T-helper 1 cell treated with Interleukin-12 subunit alpha and Interleukin-12 subunit beta and Interleukin-4 antibody, amounts not matched to agents 30 μg/mL and 1 μg/mL, for 36 hours (primary cell): ENCODE data around the gene LPP.
A peak's percentile ranks its signal among the peaks of the same experiment; 100 is the strongest.
"Not testable (repeated sequence)": the region's sequence is repeated elsewhere in the genome, so short reads cannot be mapped to it uniquely, and the experiment has no call there.

Experiments used
- H3K27ac Mint-ChIP-seq: one replicate; pipeline ENCODE4 v1.8.0; 2021; ENCODE audit warnings: mild to moderate bottlenecking, mixed read lengths
- H3K27me3 Mint-ChIP-seq: one replicate; pipeline ENCODE4 v1.8.0; 2021; ENCODE audit warnings: low read depth, mixed read lengths
- H3K36me3 Mint-ChIP-seq: one replicate; pipeline ENCODE4 v1.8.0; 2021; ENCODE audit warnings: low read depth, mixed read lengths
- H3K4me1 Mint-ChIP-seq: one replicate; pipeline ENCODE4 v1.8.0; 2021; ENCODE audit warnings: low read depth, mixed read lengths
- H3K4me3 Mint-ChIP-seq: one replicate; pipeline ENCODE4 v1.8.0; 2021; ENCODE audit warnings: mild to moderate bottlenecking, moderate library complexity, mixed read lengths
- H3K9me3 Mint-ChIP-seq: one replicate; pipeline ENCODE4 v1.8.0; 2021; ENCODE audit warnings: mixed read lengths

Gene LPP

GRCh38 chr3:188126934-188127333 lies 27.0 kb upstream of the LPP start:
- Mint-ChIP-seq H3K9me3 (peaks cover 4% of the 10 kb centered on the region), H3K36me3 (no peaks in the 10 kb centered on the region), H3K4me3 (no peak overlapping the region), H3K27me3 (no peaks in the 10 kb centered on the region), H3K4me1 (peaks cover 7% of the 10 kb centered on the region), H3K27ac (no peak overlapping the region)

GRCh38 chr3:188128905-188129304 lies 25.1 kb upstream of the LPP start:
- H3K36me3 Mint-ChIP-seq, result no peaks in the 10 kb centered on the region
- peaks cover 3% of the 10 kb centered on the region for H3K4me1 Mint-ChIP-seq
- H3K9me3 Mint-ChIP-seq, result peaks cover 7% of the 10 kb centered on the region
- H3K27me3 Mint-ChIP-seq, result no peaks in the 10 kb centered on the region
- H3K4me3 Mint-ChIP-seq, result no peak overlapping the region
- H3K27ac Mint-ChIP-seq, result no peak overlapping the region

- H3K4me3 Mint-ChIP-seq, H3K4me1 Mint-ChIP-seq, H3K36me3 Mint-ChIP-seq, H3K27me3 Mint-ChIP-seq, H3K27ac Mint-ChIP-seq: not testable (repeated sequence)
- H3K9me3 Mint-ChIP-seq, result peaks cover 11% of the 10 kb centered on the region
Observed at GRCh38 chr3:188131023-188131422, 22.9 kb upstream of the LPP start.

- Mint-ChIP-seq H3K9me3 (peaks cover 11% of the 10 kb centered on the region), H3K27ac (no peak overlapping the region), H3K4me1 (peaks cover 4% of the 10 kb centered on the region), H3K4me3 (no peak overlapping the region), H3K27me3 (no peaks in the 10 kb centered on the region), H3K36me3 (no peaks in the 10 kb centered on the region)
Observed at GRCh38 chr3:188133219-188133618, 20.7 kb upstream of the LPP start.

- Mint-ChIP-seq H3K36me3 (no peaks in the 10 kb centered on the region), H3K4me3 (no peak overlapping the region), H3K9me3 (peaks cover 11% of the 10 kb centered on the region), H3K27me3 (no peaks in the 10 kb centered on the region), H3K4me1 (peaks cover 4% of the 10 kb centered on the region), H3K27ac (no peak overlapping the region)
Observed at GRCh38 chr3:188133646-188134045, 20.3 kb upstream of the LPP start.

GRCh38 chr3:188134079-188134478 lies 19.9 kb upstream of the LPP start:
- H3K27ac Mint-ChIP-seq, result no peak overlapping the region
- no peak overlapping the region for H3K4me3 Mint-ChIP-seq
- H3K27me3 Mint-ChIP-seq, result no peaks in the 10 kb centered on the region
- H3K36me3 Mint-ChIP-seq, result no peaks in the 10 kb centered on the region
- peaks cover 4% of the 10 kb centered on the region for H3K4me1 Mint-ChIP-seq
- peaks cover 11% of the 10 kb centered on the region for H3K9me3 Mint-ChIP-seq

GRCh38 chr3:188134856-188135255 lies 19.1 kb upstream of the LPP start:
- no peak overlapping the region for H3K27ac Mint-ChIP-seq
- peaks cover 4% of the 10 kb centered on the region for H3K4me1 Mint-ChIP-seq
- no peak overlapping the region for H3K4me3 Mint-ChIP-seq
- H3K9me3 Mint-ChIP-seq, result peaks cover 11% of the 10 kb centered on the region
- no peaks in the 10 kb centered on the region for H3K36me3 Mint-ChIP-seq
- no peaks in the 10 kb centered on the region for H3K27me3 Mint-ChIP-seq

- Mint-ChIP-seq H3K27ac (no peak overlapping the region), H3K27me3 (no peaks in the 10 kb centered on the region), H3K4me3 (no peak overlapping the region), H3K36me3 (no peaks in the 10 kb centered on the region), H3K9me3 (peaks cover 11% of the 10 kb centered on the region), H3K4me1 (peaks cover 4% of the 10 kb centered on the region)
Observed at GRCh38 chr3:188135271-188135670, 18.7 kb upstream of the LPP start.

- Mint-ChIP-seq H3K27ac (no peak overlapping the region), H3K27me3 (peaks cover 5% of the 10 kb centered on the region), H3K9me3 (peaks cover 7% of the 10 kb centered on the region), H3K36me3 (no peaks in the 10 kb centered on the region), H3K4me3 (no peak overlapping the region), H3K4me1 (peaks cover 5% of the 10 kb centered on the region)
Observed at GRCh38 chr3:188137051-188137450, 16.9 kb upstream of the LPP start.

- no peaks in the 10 kb centered on the region for H3K9me3 Mint-ChIP-seq
- H3K4me3 Mint-ChIP-seq, result no peak overlapping the region
- no peaks in the 10 kb centered on the region for H3K36me3 Mint-ChIP-seq
- peaks cover 10% of the 10 kb centered on the region for H3K4me1 Mint-ChIP-seq
- H3K27ac Mint-ChIP-seq, result no peak overlapping the region
- H3K27me3 Mint-ChIP-seq, result peaks cover 10% of the 10 kb centered on the region
Observed at GRCh38 chr3:188139466-188139865, 14.5 kb upstream of the LPP start.

GRCh38 chr3:188146219-188146618 lies 7.7 kb upstream of the LPP start:
- Mint-ChIP-seq H3K36me3 (peaks cover 9% of the 10 kb centered on the region), H3K27ac (no peak overlapping the region), H3K4me1 (peaks cover 24% of the 10 kb centered on the region), H3K27me3 (peaks cover 6% of the 10 kb centered on the region), H3K9me3 (peaks cover 15% of the 10 kb centered on the region), H3K4me3 (no peak overlapping the region)

- Mint-ChIP-seq H3K27ac (no peak overlapping the region), H3K4me3 (peak overlapping the region; percentile 16)
Observed at GRCh38 chr3:188147782-188148181, 6.2 kb upstream of the LPP start.

GRCh38 chr3:188148318-188148717 lies 5.6 kb upstream of the LPP start:
- Mint-ChIP-seq H3K27me3 (no peaks in the 10 kb centered on the region), H3K4me3 (peak overlapping the region; percentile 16), H3K36me3 (peaks cover 9% of the 10 kb centered on the region), H3K4me1 (peaks cover 25% of the 10 kb centered on the region), H3K27ac (no peak overlapping the region), H3K9me3 (peaks cover 15% of the 10 kb centered on the region)

More at GRCh38 chr3:188147782-188148181, 6.2 kb upstream of the LPP start:
- H3K36me3 Mint-ChIP-seq, result peaks cover 9% of the 10 kb centered on the region
- peaks cover 25% of the 10 kb centered on the region for H3K4me1 Mint-ChIP-seq
- H3K9me3 Mint-ChIP-seq, result peaks cover 15% of the 10 kb centered on the region
- H3K27me3 Mint-ChIP-seq, result no peaks in the 10 kb centered on the region

- H3K4me1 Mint-ChIP-seq, result peaks cover 31% of the 10 kb centered on the region
- no peak overlapping the region for H3K4me3 Mint-ChIP-seq
- no peak overlapping the region for H3K27ac Mint-ChIP-seq
Observed at GRCh38 chr3:188149587-188149986, 4.4 kb upstream of the LPP start.

GRCh38 chr3:188150982-188151381 lies 3.0 kb upstream of the LPP start:
- Mint-ChIP-seq H3K4me3 (no peak overlapping the region), H3K36me3 (peaks cover 11% of the 10 kb centered on the region), H3K9me3 (peaks cover 15% of the 10 kb centered on the region), H3K27ac (peak overlapping the region; percentile 10), H3K27me3 (no peaks in the 10 kb centered on the region), H3K4me1 (peaks cover 40% of the 10 kb centered on the region)

More at GRCh38 chr3:188149587-188149986, 4.4 kb upstream of the LPP start:
- Mint-ChIP-seq H3K36me3 (peaks cover 11% of the 10 kb centered on the region), H3K27me3 (no peaks in the 10 kb centered on the region), H3K9me3 (peaks cover 15% of the 10 kb centered on the region)

- peaks cover 43% of the 10 kb centered on the region for H3K4me1 Mint-ChIP-seq
- peaks cover 15% of the 10 kb centered on the region for H3K9me3 Mint-ChIP-seq
- H3K4me3 Mint-ChIP-seq, result no peak overlapping the region
- no peaks in the 10 kb centered on the region for H3K27me3 Mint-ChIP-seq
- no peak overlapping the region for H3K27ac Mint-ChIP-seq
- H3K36me3 Mint-ChIP-seq, result peaks cover 13% of the 10 kb centered on the region
Observed at GRCh38 chr3:188151438-188151837, 2.5 kb upstream of the LPP start.
